GM19467 (cell line): ENCODE data around the gene ARL6IP4.
"Not testable (repeated sequence)": the region's sequence is repeated elsewhere in the genome, so short reads cannot be mapped to it uniquely, and the experiment has no call there.

Experiments used
- ATAC-seq: cut with Tn5 transposase; IDR thresholded peaks from one replicate; pipeline ENCODE4 v1.9.1; 2021; ENCODE audit warnings: mild to moderate bottlenecking, moderate library complexity; ENCODE audit not compliant: unreplicated experiment

ARL6IP4 gene

GRCh38 chr12:123005081-123005626 is 24.7 kb downstream of the ARL6IP4 start:
- ATAC-seq = no peak

- ATAC-seq = no peak
Observed at GRCh38 chr12:123006977-123007376, 26.5 kb downstream of the ARL6IP4 start.

- no peak for ATAC-seq
Observed at GRCh38 chr12:123010110-123010509, 29.6 kb downstream of the ARL6IP4 start.

GRCh38 chr12:123010681-123011080 is 30.2 kb downstream of the ARL6IP4 start:
- no peak for ATAC-seq

GRCh38 chr12:123011701-123012100 is 31.2 kb downstream of the ARL6IP4 start:
- ATAC-seq = no peak

GRCh38 chr12:123013185-123014095 is 33.0 kb downstream of the ARL6IP4 start:
- ATAC-seq = no peak

GRCh38 chr12:123014473-123014872 is 34.0 kb downstream of the ARL6IP4 start:
- not testable (repeated sequence) for ATAC-seq

- no peak for ATAC-seq
Observed at GRCh38 chr12:123017753-123018152, 37.3 kb downstream of the ARL6IP4 start.

- no peak for ATAC-seq
Observed at GRCh38 chr12:123019841-123020138, 39.3 kb downstream of the ARL6IP4 start.

- ATAC-seq = no peak
Observed at GRCh38 chr12:123021688-123022604, 41.5 kb downstream of the ARL6IP4 start.

GRCh38 chr12:123022846-123023245 is 42.4 kb downstream of the ARL6IP4 start:
- no peak for ATAC-seq

- ATAC-seq = no peak
Observed at GRCh38 chr12:123024819-123025391, 44.4 kb downstream of the ARL6IP4 start.

GRCh38 chr12:123026094-123026853 is 45.8 kb downstream of the ARL6IP4 start:
- ATAC-seq = no peak

GRCh38 chr12:123027726-123028445 is 47.4 kb downstream of the ARL6IP4 start:
- ATAC-seq = no peak

- no peak for ATAC-seq
Observed at GRCh38 chr12:123028475-123028874, 48.0 kb downstream of the ARL6IP4 start.

GRCh38 chr12:123029550-123029949 is 49.1 kb downstream of the ARL6IP4 start:
- ATAC-seq = no peak

GRCh38 chr12:123030686-123031085 is 50.2 kb downstream of the ARL6IP4 start:
- no peak for ATAC-seq

- ATAC-seq = no peak
Observed at GRCh38 chr12:123031171-123031845, 50.8 kb downstream of the ARL6IP4 start.
